Testis (tissue), 3 donors: ENCODE measurements around the gene KBTBD6. TPM values are rescaled to one million over a fixed set of nuclear protein-coding genes. Genes with fewer than 3 reads are reported as not detected.

Experiments used
- DNase-seq: peaks from one replicate; pipeline ENCODE4 v3.0.0-alpha.2; 2019
- H3K27ac ChIP-seq, 2 donors: fragments of 200-600 bp; sonication (generic); one replicate each; pipeline ENCODE4 v1.5.1; 2019
- H3K27me3 ChIP-seq: fragments of 200-600 bp; sonication (generic); one replicate; pipeline ENCODE4 v1.5.1; 2019
- H3K36me3 ChIP-seq: fragments of 200-600 bp; sonication (generic); one replicate; pipeline ENCODE4 v1.5.1; 2017; ENCODE audit warnings: low read depth; ENCODE audit errors: missing control alignments
- H3K4me1 ChIP-seq: fragments of 200-600 bp; sonication (generic); one replicate; pipeline ENCODE4 v1.5.1; 2019
- H3K4me3 ChIP-seq, 2 donors: fragments of 200-600 bp; sonication (generic); one replicate each; pipeline ENCODE4 v1.5.1; 2017 to 2019
- H3K9me3 ChIP-seq: fragments of 200-600 bp; sonication (generic); one replicate; pipeline ENCODE4 v1.5.1; 2017
- POLR2A ChIP-seq: fragments of 450-650 bp; IDR thresholded peaks from one replicate; pipeline ENCODE4 v1.6.1; 2017; ENCODE audit warnings: antibody characterized with exemption, mild to moderate bottlenecking, moderate library complexity
- WGBS, 2 donors: methylation state at CpG; one replicate each; pipeline ENCODE4 v1.1.5; 2018; 5-methylcytosine and 5-hydroxymethylcytosine counted together
- intact Hi-C: fragments of 100-400 bp; cut with DNase I; formaldehyde crosslinking; loops from one replicate; pipeline ENCODE4 v1.15.1; 2023; ENCODE audit warnings: low total_unique reads
- polyA plus RNA-seq: library from polyadenylated mRNA; stranded (reverse); fragments of 350-450 nt; fragmentation: Illumina TruSeq; extraction: RNeasy Lipid Tissue Mini Kit (QIAGEN cat#74804); gene quantifications from one replicate; pipeline ENCODE4 v1.2.3, GENCODE V29; 2014; ENCODE audit warnings: low read depth, low replicate concordance; ENCODE audit not compliant: insufficient read depth
- total RNA-seq, 2 donors: library from RNA; depleted of rRNA; stranded (reverse); fragments of >200 nt; gene quantifications; one replicate each; pipeline ENCODE4 v1.2.3, GENCODE V29; 2016
- TF ChIP-seq, protein P1 (sequence below), 3 experiments: fragments of 450-650 bp in 2 of 3; fragments of 200-600 bp in 1 of 3; sonication (generic) in 1 of 3; IDR thresholded peaks; one replicate each; pipeline ENCODE4 v1.5.1; 2016 to 2019; ENCODE audit warnings: antibody characterized with exemption in 3 of 3, mild to moderate bottlenecking in 2 of 3, moderate library complexity in 1 of 3

Gene KBTBD6
- total and polyA plus RNA-seq, 3 donors from 2014 or later, result 10.6 to 13.9 (median 13.1) TPM

DNA sequence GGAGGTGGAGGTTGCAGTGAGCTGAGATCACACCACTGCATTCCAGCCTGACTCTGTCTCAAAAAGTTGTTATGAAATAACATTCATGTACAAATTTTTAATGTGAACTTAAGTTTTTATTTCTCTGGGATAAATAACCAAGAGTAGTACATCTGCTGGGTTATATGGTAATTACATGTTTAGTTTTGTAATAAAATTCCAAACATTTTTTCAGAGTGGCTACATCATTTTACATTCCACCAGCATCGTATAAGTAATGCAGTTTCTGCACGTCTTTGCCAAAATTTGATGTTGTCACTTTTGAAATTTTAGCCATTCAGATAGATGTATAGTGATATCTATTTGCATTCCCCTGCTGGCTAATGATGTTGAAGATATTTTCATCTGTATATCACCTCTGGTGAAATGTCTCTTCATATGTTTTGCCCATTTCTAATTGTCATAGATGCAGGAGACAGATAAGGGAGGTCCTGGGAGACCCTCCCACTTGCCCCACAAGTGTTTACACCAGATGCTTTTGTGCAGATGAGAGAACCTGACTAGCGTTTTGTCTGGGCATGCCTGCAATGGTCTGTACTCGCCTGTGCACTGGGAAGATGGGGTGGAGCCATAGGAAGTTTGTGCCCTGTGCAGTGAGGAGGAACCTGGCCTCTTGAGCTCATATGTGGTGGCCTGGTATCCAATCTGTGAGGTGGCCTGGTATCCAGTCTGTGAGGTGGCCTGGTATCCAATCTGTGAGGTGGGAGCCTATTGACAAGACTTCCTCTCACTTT, 12.7 kb upstream of the KBTBD6 start:
- Histone ChIP-seq H3K4me1 (no peaks in the 10 kb centered on the region), H3K27ac (no peak overlapping the region), H3K27me3 (no peaks in the 10 kb centered on the region), H3K9me3 (no peaks in the 10 kb centered on the region), H3K4me3 (no peak overlapping the region), H3K36me3 (no peaks in the 10 kb centered on the region)
- WGBS, 2 donors, result 85 to 94% methylated on average over 4 of the region's 4 CpGs
- no peak for DNase-seq
- TF ChIP-seq, protein P1, sequence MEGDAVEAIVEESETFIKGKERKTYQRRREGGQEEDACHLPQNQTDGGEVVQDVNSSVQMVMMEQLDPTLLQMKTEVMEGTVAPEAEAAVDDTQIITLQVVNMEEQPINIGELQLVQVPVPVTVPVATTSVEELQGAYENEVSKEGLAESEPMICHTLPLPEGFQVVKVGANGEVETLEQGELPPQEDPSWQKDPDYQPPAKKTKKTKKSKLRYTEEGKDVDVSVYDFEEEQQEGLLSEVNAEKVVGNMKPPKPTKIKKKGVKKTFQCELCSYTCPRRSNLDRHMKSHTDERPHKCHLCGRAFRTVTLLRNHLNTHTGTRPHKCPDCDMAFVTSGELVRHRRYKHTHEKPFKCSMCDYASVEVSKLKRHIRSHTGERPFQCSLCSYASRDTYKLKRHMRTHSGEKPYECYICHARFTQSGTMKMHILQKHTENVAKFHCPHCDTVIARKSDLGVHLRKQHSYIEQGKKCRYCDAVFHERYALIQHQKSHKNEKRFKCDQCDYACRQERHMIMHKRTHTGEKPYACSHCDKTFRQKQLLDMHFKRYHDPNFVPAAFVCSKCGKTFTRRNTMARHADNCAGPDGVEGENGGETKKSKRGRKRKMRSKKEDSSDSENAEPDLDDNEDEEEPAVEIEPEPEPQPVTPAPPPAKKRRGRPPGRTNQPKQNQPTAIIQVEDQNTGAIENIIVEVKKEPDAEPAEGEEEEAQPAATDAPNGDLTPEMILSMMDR (IDR thresholded peaks at IDR 0.05), result no peak
- no peak for TF ChIP-seq POLR2A
- intact Hi-C loops, result no loop called here

DNA sequence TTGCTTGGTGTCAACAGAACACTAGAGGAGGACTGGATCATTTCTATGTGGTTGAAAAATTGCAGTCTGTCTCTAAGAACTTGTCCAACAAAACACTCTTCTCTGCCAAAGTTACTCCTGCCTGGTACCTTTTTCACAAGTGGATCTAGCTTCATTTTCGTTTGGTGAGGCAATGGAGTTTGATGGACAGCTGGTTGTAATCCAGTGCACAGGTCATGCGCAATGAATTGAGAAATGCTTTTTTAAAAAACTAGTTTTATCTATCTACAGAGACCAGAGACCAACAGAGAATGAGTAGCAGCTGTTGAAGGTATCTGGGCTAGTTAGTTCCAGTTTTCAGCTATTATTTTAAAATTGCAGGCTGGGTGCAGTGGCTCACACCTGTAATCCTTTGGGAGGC, 12.0 kb upstream of the KBTBD6 start:
- Histone ChIP-seq H3K36me3 (no peaks in the 10 kb centered on the region), H3K9me3 (no peaks in the 10 kb centered on the region), H3K4me3 (no peak overlapping the region), H3K27ac (no peak overlapping the region), H3K4me1 (no peaks in the 10 kb centered on the region), H3K27me3 (no peaks in the 10 kb centered on the region)
- intact Hi-C loops, result no loop called here
- 79 to 87% methylated on average over 2 of the region's 2 CpGs for WGBS, 2 donors
- TF ChIP-seq, protein P1 (IDR thresholded peaks at IDR 0.05), result no peak
- TF ChIP-seq POLR2A, result no peak
- DNase-seq, result no peak

DNA sequence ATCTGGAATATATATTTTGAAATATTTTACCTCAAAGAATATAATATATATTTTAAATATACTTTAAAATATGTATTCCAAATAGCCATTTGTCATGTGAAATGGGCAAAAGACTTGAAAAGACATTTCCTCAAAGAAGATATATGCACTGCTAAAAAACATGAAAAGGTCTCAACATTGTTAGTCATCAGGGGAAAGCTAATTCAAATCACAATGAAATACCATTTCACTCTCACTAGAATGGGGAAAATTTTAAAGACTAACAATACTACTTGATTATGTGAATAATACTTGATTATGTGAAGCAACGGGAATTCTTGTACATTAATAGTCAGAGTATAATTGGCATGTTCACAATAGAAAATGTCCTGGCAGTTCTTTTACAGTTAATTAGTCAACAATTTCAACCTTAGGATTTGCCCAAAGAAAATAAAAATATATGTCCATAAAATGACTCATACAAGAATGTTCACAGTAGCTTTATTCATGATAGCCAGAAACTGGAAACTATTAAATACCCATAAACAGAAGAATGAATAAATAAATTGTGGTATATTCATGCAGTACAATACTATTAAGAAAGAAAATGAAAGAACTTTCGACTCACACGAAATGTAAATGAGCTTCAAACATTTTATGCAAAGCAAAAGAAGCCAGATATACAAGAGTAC, 6.8 kb upstream of the KBTBD6 start:
- Histone ChIP-seq H3K4me3 (no peak overlapping the region), H3K4me1 (no peaks in the 10 kb centered on the region), H3K9me3 (no peaks in the 10 kb centered on the region), H3K27me3 (no peaks in the 10 kb centered on the region), H3K36me3 (no peaks in the 10 kb centered on the region), H3K27ac (no peak overlapping the region)
- WGBS, 2 donors, result 65 to 77% methylated on average over 3 of the region's 3 CpGs
- TF ChIP-seq, protein P1 (IDR thresholded peaks at IDR 0.05), result no peak
- TF ChIP-seq POLR2A, result no peak
- intact Hi-C loops, result no loop called here
- no peak for DNase-seq

DNA sequence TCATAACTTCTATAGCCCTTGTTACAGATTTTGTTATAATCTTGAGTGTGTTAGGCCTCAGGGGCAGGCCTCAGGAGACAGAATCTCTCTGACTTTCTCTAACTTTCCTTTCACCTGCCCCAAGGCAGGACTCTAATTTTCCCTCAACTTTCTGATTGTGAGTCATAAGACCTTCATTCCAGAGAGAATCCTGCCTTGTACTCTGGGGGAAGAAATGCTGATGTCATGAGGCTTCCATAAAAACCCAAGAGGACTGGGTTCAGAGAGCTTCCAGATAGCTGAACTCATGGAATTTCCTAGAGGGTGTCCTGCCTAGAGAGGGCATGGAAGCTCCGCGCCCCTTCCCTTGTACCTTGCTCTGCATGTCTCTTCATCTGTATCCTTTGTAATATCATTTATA, 5.3 kb upstream of the KBTBD6 start:
- no peaks in the 10 kb centered on the region for H3K36me3 ChIP-seq
- WGBS, 2 donors, result 95 to 96% methylated on average over 2 of the region's 2 CpGs
- no peak for TF ChIP-seq POLR2A
- TF ChIP-seq, protein P1 (IDR thresholded peaks at IDR 0.05), result no peak

More for the DNA sequence above, 5.3 kb upstream of the KBTBD6 start:
- H3K27ac ChIP-seq, result no peak overlapping the region
- no peaks in the 10 kb centered on the region for H3K9me3 ChIP-seq
- DNase-seq, result no peak
- H3K4me3 ChIP-seq, result no peak overlapping the region
- H3K4me1 ChIP-seq, result peaks cover 5% of the 10 kb centered on the region
- no peaks in the 10 kb centered on the region for H3K27me3 ChIP-seq
- intact Hi-C loops, result no loop called here
